Islet precursor cell (in vitro differentiated cells): Measurements from ENCODE around the gene GDF10.

Source experiments
- DNase-seq: peaks from one replicate; pipeline ENCODE4 v3.0.0-alpha.2; 2018

Gene GDF10, protein sequence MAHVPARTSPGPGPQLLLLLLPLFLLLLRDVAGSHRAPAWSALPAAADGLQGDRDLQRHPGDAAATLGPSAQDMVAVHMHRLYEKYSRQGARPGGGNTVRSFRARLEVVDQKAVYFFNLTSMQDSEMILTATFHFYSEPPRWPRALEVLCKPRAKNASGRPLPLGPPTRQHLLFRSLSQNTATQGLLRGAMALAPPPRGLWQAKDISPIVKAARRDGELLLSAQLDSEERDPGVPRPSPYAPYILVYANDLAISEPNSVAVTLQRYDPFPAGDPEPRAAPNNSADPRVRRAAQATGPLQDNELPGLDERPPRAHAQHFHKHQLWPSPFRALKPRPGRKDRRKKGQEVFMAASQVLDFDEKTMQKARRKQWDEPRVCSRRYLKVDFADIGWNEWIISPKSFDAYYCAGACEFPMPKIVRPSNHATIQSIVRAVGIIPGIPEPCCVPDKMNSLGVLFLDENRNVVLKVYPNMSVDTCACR

GRCh38 chr10:47299611-47300428, at the start of gene GDF10:
GDF10 (plus strand) TSS chr10:47300197; CDS start chr10:47300652, 455 bp downstream.
- DNase-seq: no peak

GRCh38 chr10:47252093-47252780, 47.8 kb upstream of the GDF10 start:
- peak; percentile 32 for DNase-seq

- DNase-seq: no peak
These were observed 46.9 kb upstream of the GDF10 start for GRCh38 chr10:47253030-47253637.

DNA sequence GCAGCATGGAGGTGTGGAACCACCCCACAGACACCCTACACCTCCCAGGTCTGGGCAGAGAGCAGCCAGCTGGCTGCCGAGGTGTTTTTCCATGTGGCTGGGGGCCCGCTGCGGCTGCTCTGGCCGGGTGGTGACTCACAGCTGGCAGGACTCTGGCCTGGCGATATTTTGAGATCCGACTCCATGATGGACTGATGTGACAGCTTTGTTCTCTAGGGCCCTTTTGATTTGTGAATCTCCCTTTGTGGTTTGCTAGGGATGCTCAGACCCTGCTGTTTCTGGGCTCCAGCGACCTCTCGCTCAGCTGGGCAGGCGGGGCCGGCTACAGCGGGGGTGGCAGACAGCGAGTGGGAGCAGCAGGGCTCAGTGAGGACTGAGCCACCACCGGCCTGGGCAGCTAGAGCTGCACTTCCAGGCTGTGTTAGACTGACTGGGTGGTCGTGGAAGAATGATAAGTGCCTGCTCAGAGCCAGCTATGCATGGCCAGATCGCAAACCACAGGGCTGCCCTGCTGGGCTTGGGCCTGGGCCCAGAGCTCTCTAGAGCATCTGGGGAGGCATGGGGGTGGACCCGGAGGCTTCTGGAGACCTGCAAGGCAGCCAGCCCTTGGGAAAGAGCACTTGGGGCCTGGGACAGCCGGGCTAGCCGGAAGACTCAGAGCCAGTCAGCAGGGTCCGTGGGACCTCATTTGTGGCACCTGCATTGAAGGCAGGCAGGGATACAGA, 46.2 kb upstream of the GDF10 start:
- DNase-seq: peak; percentile 68

- peak; percentile 47 for DNase-seq
These were observed 45.4 kb upstream of the GDF10 start for GRCh38 chr10:47254611-47255010.

- DNase-seq: peak; percentile 38
These were observed 44.8 kb upstream of the GDF10 start for GRCh38 chr10:47255033-47255813.

DNA sequence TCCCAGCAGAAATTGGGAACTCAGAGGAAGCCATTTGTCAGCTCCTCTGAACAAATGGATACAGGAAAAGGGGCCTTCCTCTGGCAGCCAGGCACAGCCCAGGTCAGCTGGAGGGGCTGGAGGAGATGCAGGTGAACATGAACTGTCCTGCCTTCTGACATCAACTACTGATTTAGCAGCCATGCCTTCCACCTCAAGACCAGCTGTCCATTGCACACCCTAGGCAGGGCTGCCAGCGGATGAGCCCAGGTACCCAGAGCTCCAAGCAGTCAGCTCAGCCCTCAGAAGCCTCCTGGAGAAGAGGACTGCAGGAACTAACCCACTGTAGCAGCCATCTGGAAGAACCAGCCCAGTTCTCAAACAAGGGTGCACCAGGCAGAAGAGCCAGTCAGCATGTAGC, 44.1 kb upstream of the GDF10 start:
- peak; percentile 27 for DNase-seq

- DNase-seq: peak; percentile 50
These were observed 43.2 kb upstream of the GDF10 start for GRCh38 chr10:47256751-47257336.

GRCh38 chr10:47257396-47258120, 42.4 kb upstream of the GDF10 start:
- no peak for DNase-seq

- no peak for DNase-seq
These were observed 41.1 kb upstream of the GDF10 start for GRCh38 chr10:47258921-47259320.

GRCh38 chr10:47259466-47259865, 40.5 kb upstream of the GDF10 start:
- no peak for DNase-seq

GRCh38 chr10:47260505-47261111, 39.4 kb upstream of the GDF10 start:
- DNase-seq: peak; percentile 55

DNA sequence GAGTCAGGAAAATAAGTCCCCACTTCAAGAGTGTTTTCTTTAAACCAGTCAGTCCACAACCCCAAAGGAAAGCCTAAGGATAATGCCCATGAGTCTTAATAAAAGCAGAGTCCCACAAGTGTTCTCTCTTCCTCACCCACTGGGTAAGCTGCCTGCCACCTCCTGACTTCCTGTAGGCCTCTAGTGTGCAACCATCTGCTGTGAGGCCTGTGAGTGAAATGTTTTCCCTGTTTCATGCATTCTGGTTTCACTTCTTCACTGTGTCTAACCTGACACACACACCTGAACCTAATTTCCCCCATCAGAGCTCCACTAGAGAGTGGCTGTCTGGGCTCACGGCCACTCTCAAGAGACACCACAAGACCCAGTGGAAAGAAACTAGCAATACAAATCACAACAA, 38.9 kb upstream of the GDF10 start:
- no peak for DNase-seq

GRCh38 chr10:47261556-47261955, 38.4 kb upstream of the GDF10 start:
- DNase-seq: no peak

GRCh38 chr10:47262606-47263533, 37.1 kb upstream of the GDF10 start:
- DNase-seq: peak; percentile 32

- DNase-seq: peak; percentile 49
These were observed 35.2 kb upstream of the GDF10 start for GRCh38 chr10:47264797-47265281.

GRCh38 chr10:47266602-47267001, 33.4 kb upstream of the GDF10 start:
- DNase-seq: peak; percentile 33

- no peak for DNase-seq
These were observed 31.3 kb upstream of the GDF10 start for GRCh38 chr10:47268696-47269095.
